ENCODE results near the gene AGPAT2. TPM values are rescaled to one million over a fixed set of nuclear protein-coding genes. Genes with fewer than 3 reads are reported as not detected.
"Not testable (repeated sequence)": the region's sequence is repeated elsewhere in the genome, so short reads cannot be mapped to it uniquely, and the experiment has no call there.

Gene AGPAT2
- total RNA-seq, 1 donor from 2014 or later: 13.5 TPM

DNA sequence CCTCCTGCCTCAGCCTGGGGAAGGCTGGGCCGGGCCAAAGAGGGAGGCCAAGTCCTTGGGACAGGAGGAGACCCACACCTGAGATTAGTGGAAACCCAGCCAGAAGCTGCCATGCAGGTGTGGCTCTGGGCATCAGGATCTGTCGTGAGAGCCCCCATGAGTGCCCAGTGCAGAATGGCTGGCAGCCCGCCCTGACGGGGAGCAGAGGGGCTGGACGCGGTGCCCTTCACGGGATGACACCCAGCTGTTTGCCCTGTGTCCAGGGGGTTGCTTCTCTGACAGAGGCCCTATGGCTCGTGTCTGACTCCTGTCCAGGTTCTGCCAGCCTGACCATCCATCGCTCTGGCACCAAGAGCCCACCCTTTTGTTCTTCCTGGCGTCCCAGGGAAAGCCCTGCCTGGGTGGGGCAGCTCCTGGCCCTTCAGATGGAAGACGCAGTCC lies 33.7 kb upstream of the AGPAT2 start:
- intact Hi-C loops (cut with micrococcal nuclease): no loop called here

DNA sequence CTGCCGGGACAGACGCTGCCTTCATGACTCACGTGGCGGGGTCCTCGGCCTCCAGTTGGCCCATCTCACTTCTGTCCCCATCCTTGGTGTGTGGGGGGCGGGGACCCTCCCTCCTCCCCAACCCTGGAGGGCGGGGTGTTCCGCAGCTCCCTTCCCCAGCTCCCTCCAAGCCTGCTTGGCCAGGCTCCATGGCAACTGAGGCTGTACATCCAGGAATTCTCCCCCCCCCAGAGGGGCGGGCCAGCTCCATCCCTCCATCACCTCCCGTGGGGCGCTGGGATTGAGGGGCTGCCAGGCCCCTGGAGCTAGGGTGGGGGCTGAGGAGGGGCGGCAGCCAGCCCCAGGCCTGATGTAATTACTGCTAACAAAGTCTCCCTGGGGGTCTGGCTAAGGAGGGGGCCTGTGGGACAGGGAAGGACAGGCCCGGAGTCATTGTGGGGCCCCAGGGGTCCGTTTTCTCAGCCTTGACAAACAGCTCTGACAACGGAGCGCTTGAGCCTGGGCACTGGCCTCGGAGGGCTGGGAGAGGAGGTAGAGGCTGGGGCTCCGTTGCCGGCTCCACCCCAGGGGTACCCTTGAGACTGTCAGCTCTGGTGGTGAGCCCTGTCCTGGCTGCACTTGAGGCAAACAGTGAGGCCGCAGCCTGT lies 33.1 kb upstream of the AGPAT2 start:
- intact Hi-C loops (cut with micrococcal nuclease): no loop called here

DNA sequence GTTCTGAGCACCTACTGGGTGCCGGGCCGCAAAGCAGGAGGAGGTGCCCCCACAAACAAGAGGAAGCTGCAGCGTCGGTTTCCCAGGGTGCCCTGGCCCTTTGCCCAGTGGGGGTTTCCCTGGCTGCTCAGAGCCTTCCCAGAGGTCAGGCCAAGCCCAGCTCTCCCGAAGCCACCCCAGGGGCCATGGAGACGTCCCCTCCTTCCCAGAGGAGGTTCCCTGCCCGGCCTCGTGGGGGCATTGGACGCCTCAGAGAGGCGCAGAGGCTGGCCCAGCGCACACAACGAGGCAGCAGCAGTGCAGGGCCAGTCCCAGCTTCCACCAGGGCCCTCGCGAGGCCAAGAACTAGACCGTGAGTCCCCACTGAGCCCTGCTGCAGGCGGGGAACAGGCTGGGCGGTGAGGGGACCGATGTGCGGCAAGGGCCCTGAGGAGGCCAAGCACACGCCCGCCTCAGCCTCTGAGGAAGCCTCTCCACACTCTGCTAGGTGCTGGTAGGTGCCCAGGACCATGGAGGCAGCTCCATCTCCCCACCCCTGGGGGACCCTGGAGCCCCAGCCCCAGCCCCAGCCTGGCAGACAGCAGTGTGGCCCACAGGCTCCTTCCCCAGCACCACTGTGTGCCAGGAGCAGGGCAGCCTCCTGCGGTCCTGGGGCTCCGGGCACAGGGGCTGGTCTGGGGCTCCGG lies 32.1 kb upstream of the AGPAT2 start:
- intact Hi-C loops (cut with micrococcal nuclease): no loop called here

DNA sequence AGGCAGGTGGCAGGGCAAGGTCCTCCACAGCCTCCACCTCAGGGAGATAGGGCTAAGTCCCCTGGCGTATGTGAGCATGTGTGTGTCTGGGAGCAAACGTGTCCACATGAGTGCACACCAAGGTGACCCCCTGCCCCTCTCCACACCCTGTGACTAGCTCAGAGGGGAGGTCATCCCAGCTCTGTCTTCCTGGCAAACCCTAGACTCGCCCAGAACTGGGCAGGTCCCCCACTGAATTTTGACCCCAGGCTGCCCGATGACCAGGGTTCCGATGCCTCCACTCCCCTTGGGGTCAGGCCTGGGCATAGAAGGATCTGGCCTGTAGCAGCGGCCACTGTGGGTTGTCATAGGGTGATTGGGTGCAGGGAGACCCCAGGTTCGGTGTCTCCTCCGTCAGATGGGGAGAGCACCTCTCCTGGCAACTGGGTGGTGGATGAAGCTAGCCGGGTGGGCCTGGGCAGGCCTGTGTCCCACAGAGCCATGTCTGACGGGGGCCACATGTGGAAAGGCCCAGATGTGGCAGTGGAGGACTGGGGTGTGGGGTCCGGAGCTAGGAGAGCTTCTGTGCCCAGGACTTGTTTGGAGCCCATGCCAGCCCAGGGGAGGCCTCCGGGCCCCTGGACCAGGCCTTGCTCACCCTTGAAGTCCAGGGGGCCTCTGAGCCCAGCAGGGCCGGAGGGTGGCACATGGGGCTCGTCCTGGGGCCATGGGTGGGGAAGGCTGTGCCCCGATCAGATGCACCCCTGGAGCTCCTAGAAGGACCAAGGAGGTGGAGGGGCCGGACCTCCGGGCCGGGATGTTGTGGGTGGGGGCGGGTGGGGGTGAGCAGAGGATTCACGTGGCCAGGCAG lies 31.3 kb upstream of the AGPAT2 start:
- intact Hi-C loops (cut with micrococcal nuclease): no loop called here

DNA sequence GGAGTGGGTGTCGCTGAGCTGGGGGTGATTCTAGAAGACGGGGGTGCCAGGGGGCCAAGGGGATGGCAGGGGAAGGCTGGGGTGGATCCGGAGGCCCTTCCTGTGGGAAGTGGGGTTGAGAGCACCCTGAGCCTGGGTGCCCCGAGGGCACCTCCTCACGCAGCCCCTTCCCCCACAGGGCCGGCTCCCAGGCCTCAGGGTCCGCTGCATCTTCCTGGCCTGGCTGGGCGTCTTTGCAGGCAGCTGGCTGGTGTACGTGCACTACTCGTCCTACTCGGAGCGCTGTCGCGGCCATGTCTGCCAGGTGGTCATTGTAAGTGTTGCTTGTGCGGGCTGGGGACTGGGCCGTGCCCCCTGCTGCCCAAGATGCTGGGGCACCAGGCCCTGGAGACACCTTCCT lies 30.1 kb upstream of the AGPAT2 start:
- intact Hi-C loops (cut with micrococcal nuclease): no loop called here

DNA sequence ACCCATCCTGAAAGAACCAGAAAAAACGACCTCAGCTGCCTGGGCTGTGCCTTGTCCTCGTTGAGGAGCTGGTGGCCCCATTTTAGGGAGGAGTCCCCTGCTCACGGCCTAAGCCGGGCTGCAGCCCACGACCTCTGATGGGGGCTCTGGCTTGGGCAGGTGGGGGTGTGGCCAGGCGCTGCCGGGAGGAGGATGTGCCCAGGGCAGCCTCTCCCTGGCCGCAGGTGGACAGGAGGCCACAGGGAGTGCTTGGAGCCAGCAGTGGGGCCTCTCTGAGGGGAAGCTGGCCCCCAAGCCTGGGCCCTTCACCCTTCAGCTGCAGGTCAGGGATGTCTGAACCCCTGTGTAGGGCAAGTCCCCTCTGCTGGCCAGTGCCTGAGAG lies 27.6 kb upstream of the AGPAT2 start:
- intact Hi-C loops (cut with micrococcal nuclease): no loop called here

DNA sequence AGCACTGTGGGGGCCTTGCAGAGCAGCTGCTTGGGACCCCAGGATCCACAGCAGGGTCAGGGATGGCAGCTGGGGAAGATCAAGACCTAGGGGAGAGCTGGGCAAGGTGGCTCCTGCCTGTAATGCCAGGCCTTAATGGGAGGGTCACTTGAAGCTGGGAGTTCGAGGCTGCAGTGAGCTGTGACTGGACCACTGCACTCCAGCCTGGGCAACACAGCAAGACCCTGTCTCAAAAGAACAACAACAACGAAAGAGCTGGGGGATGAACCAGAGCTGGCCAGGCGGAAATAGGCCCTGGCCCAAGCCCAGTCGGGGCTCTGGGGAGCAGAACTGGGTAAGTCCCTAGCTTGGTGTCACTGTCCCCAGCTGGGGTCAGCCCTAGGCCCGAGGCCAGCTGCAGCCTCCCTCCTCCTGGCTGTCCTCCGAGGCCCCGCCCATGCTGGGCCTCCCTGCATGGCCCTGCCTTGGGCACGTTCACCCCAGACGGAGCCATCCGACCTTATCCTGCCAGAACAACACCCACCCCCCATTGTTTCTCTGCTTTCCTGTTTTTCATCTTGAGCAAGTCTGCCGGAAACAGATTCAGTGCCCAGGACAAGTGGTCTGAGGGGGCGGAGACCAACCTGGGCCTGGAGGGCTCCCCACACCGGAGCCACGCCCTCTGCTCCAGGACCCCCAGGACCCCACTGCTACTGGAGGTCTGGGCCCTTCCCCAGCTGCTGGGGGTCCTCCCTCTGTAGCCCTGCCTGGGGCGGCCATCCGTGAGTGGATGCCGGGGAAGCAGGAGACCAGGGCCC lies 27.0 kb upstream of the AGPAT2 start:
- intact Hi-C loops (cut with micrococcal nuclease): no loop called here

DNA sequence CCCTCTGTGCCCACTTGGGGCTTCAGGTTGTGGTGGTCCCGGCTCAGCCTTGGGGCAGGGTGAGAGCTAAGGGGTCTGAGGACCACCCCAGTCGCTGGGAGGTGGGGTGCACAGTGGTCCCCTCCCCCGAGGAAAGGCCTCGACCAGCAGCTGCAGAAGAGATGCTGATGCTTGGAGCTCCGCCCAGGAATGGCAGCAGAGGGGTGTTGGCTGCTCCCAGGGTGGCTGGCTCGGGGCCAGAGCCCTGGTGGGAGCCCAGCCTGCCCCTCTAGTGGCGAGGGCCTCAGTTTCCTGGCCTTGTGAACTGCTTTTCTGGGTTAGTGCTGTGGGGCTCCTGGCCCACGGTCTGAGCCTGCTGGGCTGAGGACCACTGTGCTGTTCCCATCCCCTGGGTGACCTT lies 26.3 kb upstream of the AGPAT2 start:
- intact Hi-C loops (cut with micrococcal nuclease): no loop called here

DNA sequence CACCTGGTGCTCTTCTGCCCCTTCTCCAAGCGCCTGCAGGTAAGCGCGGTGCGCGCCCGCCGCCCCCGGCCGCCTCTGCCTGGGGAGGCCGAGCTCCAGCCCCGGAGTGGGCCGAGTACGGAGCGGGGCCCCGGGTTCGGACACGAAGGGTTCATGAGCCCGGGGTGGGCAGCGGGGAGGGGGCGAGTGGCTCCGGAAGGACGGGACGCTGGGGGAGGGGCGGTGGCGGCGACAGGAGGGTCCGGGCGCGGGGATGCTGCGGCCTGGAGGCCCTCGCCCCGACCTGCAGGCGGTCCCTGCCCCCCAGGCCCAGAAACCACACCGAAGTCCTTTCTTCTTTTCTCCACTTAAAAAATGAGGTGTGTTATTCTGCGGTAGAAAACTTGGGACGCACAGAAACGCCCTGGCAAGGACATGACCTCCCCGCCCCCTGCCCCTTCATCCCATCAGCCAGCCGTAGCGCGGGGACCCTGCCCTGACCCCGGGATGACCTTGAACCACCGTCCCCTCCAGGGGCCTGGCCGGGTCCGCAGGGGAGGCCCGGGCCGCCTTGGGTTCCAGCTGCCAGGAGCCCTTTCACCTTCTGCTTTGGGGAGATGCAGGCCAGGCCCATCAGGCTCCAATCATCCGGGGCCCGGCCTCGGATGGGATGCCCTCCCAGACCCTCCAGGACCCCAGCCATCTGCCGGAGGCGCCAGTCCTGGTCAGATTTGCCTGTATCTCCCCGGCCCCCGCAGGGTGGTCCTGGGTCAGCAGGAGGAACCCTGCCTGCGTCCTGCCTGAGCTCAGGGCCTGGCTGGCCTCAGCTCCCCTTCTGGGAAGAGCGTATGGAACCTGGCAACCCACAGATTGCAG lies 25.7 kb upstream of the AGPAT2 start:
- intact Hi-C loops (cut with micrococcal nuclease): loop anchor here (1.0 kb wide), 1 partner anchor 26 kb away; the partner anchor contains the start of gene AGPAT2

DNA sequence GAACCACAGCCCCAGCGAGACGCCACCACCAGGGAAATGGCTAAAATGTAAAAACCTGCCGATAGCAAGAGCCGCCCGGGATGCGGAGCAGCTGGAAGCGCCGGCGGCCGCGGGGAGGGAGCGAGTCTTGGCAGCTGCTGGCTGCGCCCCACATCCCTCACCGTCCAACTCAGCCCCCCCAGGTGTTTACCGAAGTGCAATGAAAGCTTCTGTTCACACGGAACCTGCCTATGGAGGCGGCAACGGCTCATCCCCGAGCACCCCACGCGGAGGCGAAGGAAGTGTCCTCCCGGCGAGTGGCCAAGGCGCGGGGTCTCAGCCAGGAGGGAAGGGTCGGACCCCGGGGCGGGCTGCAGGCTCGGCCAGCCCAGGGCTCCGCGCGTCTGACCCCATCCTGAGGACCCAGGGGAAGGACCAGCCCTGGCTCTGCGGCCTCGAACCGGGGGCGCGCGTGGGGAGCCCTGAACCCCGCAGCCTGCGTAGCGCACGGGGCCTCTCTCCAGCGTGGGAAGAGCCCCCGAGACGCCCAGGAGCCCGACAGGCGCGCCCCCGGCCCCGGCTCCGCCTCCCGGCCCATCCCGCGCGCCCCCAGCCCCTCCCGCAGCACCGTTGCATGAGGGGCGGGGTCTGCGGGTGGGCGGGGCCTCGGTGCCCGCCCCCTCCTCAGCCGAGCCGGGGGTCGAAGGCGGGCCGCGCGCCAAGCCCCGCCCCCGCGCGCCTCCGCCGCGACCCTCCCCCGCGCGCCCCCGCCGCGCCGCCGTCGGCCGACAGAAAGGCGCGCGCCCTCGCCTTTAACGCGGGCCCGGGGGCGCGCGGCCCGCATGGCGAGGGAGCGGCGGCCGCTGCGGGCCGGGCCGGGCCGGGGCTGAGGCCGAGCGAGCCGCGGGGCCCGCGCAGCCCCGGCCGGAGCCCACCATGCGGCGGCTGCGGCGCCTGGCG lies 24.8 kb upstream of the AGPAT2 start, which contains the start of gene DIPK1B:
TSS of gene DIPK1B (plus strand) at position 822 of the 939 bp plus-strand sequence. CDS start at position 916, 94 bp downstream.
- intact Hi-C loops (cut with micrococcal nuclease): loop anchor here (1.0 kb wide), 1 partner anchor 25 kb away; the partner anchor contains the start of gene AGPAT2

DNA sequence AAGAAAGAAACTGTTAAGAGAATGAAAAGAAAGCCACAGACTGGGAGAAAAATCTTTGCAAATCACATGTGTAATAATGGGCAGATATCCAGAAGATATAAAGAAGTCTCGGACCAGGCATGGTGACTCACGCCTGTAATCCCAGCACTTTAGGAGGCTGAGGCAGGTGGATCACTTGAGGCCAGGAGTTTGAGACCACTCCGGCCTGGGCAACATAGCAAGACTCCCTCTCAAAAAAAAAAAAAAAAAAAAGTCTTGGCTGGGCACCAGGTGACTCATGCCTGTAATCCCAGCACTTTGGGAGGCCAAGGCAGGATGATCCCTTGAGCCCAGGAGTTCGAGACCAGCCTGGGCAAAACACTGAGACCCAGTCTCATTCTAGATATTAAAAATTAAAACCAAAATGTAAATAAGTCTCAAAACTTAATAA lies 24.0 kb upstream of the AGPAT2 start:
- intact Hi-C loops (cut with micrococcal nuclease): not testable (repeated sequence)

DNA sequence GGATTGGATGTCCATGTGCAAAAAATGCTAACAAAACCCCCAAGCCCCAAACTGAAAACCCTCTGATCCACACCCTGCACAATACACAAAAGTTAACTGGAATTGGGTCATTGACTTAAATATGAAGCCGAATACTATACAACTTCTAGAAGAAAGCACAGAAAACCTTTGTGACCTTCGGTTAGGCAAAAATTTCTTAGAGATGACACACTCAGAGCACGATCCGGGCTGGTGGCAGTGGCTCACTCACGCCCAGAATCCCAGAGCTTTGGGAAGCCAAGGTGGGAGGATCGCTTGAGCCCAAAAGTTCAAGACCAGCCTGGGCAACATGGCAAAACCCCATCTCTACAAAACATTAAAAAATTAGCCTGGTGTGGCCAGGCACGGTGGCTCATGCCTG lies 23.3 kb upstream of the AGPAT2 start:
- intact Hi-C loops (cut with micrococcal nuclease): no loop called here

DNA sequence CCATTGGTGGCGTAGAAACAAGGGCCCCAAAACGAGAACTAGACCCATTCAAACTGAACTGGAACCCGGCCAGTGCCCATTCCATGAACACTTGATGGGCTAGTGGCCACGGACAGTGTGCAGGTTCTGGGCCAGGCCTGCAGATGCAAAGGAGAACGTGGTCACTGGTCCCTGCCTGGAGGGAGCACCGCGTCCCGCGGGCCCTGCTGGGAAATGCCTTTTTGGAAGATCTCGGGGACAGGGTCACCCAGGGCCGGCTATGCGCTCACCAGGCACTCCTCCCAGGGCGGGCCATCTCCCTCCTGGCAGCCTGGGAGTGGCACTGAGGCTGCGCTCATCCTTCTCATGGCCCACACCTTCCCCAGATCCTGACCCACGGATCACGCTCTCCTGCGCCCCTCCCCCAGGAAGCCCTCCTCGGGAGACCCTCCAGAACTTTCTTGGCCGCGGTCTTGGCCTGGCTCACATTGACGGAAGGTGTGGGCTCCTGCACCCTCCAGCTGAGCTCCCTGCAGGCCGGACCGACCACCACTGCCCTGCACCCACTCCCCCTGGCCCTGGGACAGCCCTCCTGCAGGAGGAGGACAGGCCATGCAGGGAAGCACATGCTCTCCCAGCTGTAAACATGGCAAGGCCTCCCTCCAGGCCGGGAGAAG lies 22.3 kb upstream of the AGPAT2 start:
- intact Hi-C loops (cut with micrococcal nuclease): no loop called here

DNA sequence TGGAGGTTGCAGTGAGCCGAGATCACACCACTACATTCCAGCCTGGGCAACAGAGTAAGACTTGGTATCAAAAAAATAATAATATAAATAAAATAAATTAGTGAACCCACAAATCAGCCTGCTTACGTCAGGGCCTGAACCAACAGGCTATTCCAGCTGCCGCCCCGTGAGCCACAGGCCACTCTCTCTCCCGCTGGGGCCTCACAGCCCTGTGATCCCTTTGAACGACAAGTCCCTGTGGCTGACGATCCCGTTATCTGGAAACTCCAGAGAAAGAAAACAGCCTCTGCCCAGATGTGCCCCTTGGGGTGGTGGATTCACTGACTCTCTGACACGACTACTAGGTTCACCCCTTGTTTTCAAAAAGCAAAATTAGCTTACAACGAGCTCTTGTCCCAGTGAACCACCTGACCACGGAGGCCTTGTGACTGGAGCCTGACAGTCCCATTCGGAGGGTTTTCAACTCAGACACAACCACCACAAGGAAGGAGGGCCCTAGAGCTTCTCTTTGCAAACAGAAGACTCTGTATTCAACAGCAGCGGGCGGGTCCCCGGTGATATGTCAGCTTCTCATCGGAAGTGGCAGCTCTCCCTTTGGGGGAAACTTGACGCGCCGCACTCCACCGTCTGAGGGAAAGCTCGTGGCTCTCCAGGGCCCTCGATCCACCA lies 20.7 kb upstream of the AGPAT2 start:
- intact Hi-C loops (cut with micrococcal nuclease): no loop called here

DNA sequence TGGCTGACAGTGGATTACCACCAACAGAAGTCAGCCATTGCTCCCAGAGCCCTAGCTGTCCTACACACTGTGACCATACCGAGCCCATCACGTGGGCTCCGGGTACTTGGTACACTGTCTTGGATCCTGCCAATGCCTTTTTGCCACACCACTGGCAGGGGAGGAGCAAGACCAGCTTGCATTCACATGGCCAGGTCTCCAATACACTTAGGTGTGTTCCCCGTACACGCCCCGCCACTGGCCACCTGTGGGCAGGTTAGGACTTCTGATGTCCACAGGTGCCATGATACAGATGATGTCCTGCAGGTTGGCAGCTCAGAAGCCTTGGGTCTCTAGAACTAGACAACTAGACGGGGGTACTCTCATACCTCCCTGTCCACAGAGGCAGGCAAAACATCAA lies 19.8 kb upstream of the AGPAT2 start:
- intact Hi-C loops (cut with micrococcal nuclease): no loop called here

DNA sequence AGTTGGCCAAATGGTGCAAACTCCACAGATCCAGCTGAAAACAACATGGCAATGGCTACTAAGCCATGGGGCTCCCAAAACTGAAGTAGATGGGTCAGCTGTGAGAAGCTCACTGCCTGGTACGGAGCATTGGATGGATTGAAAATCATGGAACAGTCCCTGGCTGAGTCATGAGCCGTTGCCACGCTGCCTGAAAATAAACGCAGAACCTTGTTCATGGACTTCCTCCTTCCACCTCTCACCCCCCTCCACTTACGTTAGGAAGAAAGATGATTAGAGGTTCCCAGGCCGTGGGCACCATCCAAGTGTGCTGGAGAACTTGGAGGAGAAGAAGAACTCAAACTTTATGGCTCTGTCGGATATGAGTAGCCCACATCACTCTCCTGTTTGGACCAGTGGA lies 18.3 kb upstream of the AGPAT2 start:
- intact Hi-C loops (cut with micrococcal nuclease): no loop called here

DNA sequence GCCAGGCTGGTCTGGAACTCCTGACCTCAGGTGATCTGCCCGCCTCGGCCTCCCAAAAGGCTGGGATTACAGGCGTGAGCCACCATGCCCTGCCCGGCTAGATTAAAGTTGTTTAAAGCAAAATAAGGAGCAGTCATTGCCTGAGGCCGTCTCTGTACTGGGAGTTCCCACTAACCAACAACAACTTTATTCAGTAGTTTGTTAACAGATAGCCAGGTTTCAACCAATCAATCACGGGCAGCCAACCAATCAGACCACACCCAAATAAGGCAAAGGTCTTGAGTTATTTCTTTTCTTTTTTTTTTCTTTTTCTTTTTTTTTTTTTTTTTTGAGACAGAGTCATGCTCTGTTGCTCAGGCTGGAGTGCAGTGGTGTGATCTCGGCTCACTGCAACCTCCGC lies 17.5 kb upstream of the AGPAT2 start:
- intact Hi-C loops (cut with micrococcal nuclease): not testable (repeated sequence)

DNA sequence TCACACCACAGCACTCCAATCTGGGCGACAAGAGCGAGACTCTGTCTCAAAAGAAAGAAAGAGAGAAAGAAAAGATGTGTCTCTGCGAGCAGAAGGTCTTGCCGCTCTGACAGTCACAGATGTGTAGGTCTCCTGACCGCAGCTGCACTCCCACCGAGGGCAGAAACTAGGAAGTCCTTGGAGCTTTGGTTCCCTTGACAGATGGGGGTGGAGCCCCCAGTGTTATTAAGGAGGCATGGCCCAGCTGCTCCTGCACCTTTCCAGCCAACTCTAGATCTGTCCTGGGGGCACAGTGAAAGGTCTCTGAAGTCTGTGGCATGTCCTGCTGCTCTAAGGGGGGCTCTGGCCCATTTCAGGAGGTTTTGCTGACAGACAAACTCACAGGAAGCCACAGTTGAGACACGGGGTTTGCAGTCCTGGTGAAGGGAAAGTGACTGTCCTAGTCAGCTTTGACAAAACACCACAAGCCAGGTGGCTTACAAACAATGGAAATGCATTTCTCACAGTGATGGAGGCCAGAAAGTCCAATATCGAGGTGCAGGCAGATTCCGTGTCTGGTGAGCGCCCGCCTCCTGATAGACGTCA lies 16.1 kb upstream of the AGPAT2 start:
- intact Hi-C loops (cut with micrococcal nuclease): no loop called here
